Stimulated activated CD8-positive, alpha-beta memory T cell treated with anti-CD3 and anti-CD28 coated beads, Interleukin-12 subunit alpha, Interleukin-12 subunit beta, amount 100 ng/mL, for 24 hours (primary cell): ENCODE results near the gene GGACT.

Experiments used
- DNase-seq: peaks from one replicate; pipeline ENCODE4 v3.0.0-alpha.2; 2020; ENCODE audit errors: extremely low read depth

GGACT gene

GRCh38 chr13:100549316-100549715, 39.3 kb downstream of the GGACT start:
- no peak for DNase-seq

- no peak for DNase-seq
These were observed 40.8 kb downstream of the GGACT start for GRCh38 chr13:100547791-100548201.

DNA sequence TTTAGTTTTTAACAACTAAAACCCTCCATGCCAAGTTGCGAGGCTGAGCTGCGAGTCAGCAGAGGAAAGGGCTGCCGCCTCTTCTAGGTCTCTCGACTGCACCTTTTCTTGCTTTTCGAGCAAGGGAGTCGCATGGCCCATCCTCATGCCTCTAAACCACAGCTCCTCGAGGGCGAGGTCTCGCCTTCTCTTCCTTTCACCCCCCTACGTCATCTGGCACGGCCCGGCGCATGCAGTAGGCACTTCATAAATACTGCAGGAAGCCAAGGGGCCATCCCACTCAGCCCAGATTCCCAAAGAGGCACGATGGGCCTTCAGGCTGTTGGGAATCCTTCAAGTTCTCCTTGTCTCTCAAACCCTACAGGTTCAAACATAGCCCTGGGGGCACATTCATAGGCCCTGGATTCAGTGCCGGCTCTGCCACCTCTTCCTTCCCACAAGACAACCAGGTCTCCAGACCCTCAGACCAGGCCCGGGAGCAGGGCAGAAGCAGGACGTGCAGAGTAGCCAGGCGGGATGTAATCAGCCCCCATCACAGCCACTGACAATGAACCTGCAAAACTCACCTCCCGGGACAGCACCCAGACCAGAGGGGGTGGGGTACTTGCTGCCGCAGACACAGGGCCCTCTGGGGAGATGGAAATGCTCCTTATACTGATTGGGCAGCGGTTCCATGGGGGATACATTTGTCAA, 41.7 kb downstream of the GGACT start:
- no peak for DNase-seq

DNA sequence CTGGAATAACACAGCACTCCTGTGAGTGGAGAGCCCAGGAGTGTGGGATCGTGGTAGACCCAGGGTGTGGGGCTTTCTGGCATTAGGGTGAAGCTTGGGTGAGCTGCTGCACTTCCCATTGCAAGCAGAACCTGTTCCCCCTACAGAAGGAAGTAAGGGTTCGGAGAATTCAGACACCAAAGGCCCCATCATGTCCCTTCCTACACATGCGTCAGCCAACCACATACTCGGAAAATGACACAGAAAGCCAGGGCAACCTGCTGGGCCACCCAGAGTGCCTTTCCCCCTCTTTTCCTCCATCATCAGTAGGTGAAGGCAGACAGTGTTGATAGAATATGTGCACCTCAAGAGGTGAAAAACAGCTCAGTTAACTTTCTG, 42.9 kb downstream of the GGACT start:
- no peak for DNase-seq

DNA sequence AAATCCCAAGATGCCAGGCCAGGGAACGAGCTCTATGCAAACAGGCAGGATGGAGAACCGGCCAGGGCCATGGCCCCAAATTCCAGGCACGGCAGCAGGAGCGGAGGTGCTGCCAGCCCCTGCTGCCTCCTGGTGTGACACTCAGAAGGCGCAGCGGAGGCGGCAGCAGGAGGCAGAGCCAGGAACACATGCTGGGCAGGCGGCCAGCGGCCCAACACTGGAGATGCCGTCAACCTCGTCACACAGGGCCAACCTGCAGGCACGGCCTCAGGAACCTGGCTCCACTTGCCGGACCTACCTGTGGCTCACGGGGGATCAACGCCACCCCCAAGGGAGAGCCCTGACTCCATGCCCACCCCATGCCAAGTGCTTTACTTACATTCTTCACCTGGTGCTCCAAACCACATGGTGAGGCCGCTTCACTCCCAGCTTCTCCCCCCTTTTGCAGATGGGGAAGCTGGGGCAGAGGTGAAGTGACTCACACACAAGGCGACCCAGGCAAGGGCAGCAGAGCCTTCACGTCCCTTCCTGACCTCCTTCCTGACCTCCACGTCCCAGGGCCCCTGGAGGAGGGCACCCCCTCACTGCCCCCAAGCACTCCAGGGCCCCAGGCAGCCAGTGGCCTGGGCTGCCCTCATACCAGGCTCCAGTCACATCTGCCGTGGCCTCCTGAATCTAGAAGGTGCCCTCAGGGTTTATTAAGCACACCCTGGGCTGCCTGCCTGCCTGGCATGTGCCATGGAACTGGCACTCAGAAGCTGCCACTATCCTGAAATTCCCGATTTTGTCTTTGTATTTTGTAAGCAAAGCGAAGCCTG, 43.5 kb downstream of the GGACT start:
- no peak for DNase-seq

- DNase-seq, result no peak
These were observed 44.6 kb downstream of the GGACT start for GRCh38 chr13:100543872-100544602.

DNA sequence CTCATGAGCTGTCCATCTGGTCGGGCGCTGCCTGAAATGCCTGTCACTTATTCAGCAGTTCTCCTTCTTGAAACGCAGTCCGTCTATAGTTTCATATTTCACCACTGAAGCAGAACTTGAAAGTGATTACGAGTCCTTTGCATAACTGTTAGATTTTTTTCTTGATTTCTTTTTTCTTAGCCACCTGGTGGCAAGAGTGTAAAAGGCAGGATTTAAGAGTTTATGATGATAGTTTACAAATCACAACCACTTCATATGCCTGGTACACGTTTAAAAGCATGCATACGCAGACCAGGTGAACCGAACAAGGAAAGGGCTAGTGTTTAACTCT, 45.8 kb downstream of the GGACT start:
- no peak for DNase-seq

DNA sequence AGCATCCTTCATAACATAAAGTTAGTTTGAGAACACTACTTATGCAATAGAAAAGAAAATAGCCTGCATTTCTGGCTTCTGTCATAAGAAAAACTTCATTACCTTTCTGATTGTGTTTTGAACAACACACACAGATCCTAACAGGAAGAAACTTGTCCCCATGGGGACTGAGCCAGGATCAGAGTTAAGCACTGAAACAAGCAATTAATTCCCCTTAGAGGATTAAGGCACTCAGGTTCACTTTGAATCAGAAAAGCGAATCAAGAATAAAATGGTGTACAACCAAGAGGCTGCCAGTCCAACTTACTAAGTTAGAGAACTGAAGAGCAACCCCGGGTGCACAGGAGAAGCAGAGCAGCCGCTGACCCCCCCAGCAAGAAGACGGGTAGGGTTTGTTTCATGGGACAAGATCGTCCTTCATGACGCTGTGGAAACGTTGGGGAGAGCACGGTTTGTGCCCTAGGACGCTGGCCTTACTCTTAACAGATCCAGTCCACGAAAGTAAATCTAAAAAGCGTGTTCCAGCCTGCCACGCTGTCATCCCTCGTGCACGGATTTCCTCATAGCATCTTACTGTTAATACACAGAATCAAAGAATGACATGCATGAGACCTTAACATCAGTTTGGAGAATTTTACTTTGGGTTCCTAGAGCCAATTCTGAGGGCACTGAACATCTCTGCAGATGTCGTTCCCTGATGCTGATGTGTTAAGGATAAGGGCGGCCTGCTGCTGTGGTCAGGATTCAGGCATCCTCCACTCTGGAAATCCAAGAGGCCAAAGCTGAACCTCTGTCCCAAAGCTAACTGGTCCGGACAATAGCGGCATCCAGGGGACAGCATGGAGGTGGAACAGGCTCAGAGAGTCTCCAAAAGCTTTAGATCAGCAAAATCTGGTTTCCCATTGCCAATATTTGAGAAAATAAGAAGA, 46.4 kb downstream of the GGACT start:
- DNase-seq, result no peak

DNA sequence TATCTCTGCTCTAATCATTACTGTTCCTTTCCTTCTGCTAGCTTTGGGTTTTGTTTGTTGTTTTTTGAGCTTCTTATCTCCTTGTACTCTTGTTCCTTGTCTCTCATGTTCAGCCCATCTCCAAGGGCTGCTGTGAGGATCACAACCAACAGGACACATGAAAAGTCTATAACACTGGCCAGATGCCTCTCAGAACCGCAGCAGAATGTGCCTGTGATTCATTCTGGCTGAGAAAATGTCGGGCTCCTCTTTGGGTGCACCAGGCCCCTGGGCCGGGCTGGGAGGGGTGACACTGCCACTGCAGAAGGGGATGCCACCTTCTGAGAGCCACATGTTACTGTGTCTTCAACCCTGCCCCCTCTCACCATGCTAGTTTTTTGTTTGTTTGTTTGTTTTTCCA, 48.0 kb downstream of the GGACT start:
- no peak for DNase-seq

DNA sequence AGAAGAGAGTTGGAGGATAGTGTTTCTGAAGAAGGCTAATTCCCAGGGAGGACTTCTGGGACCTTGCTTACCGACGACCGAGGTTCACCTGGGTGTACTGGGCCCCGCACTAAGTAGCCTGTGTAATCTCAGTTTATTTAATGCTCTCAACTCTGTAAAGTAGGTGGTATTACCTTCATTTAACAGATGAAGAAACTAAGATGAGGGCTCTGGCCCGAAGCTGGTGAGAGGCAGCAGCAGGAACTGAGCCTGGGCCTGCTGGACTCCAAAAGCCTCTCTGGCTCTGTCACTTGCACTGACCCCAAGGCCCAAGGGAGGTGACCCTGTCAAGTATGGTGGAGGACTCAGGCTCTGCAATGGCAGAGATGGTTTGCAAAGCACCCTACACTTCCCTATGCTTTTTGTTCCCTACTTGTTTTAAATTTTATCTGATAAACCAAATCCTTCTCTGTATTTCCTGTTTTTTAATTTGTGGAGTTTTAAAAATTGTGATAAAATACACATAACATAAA, 50.6 kb downstream of the GGACT start:
- DNase-seq, result no peak

GRCh38 chr13:100537486-100537885, 51.1 kb downstream of the GGACT start:
- no peak for DNase-seq

DNA sequence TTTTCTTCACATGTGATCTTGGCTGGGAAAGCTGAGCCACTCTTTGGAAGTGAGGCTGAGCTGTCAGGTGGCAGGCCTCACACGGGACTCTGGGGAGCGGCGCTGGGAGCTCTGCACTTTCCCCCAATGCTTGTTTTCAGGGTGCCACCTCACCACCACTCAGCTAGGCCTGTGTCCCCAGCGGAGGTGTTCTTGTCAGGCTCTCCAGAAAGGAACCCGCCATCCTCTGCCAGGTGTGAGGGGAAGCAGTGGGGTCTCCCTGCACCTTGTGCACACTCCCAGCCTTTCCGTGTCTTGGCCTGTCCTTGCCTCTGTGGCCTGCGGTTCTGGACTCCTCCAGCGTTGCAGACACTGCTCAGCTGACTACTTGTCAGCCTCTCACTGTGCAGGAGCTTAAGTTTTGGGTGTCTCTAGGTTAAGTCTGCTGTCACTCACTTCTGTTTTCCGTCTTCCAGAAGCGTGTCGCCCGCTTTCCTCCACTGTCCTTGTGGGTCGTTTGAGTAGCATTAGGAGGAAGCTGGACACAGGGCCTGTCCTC, 51.9 kb downstream of the GGACT start:
- no peak for DNase-seq

GRCh38 chr13:100535426-100536135, 53.0 kb downstream of the GGACT start:
- no peak for DNase-seq

DNA sequence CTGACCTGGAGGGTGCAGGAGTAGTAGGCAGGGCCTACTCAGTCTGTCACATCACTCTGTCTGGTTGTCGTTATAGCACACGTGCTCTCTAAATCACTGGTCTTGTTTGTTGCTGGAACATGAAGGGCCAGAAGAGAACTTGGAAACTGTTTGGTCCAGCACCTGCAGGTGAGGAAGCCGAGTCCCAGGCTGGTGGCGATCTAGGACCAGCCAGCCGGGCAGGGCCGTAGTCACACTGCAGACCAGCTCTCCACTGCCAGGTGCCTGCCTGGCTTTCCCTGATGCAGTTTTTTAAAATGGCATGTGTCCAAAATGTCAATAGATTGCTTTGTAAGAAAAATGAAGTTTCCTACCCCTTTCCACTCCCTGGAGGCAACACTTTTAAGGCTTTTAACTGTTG, 53.7 kb downstream of the GGACT start:
- no peak for DNase-seq

GRCh38 chr13:100534147-100534843, 54.3 kb downstream of the GGACT start:
- no peak for DNase-seq

DNA sequence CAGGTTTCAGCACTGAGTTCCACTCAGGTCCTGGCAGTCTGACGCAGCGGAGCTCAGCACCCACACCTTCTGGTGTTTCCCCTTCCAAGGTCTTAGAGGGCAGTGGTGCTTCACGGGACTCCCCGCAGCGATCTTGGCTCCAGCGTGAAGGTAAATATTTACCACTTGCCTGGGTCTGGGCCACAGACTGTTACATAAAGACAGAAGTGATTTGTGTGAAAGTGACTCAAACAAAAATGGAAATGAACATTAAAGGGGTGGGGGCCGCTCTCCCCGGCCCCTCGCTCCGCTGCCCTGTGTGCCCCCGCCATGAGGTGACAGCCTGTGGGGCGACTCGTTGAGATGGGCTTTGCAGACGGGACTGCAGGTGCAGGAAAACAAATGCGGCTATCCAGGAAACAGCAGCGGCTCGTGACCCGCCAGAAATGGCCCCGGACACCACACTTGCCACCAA, 55.0 kb downstream of the GGACT start:
- DNase-seq, result no peak

DNA sequence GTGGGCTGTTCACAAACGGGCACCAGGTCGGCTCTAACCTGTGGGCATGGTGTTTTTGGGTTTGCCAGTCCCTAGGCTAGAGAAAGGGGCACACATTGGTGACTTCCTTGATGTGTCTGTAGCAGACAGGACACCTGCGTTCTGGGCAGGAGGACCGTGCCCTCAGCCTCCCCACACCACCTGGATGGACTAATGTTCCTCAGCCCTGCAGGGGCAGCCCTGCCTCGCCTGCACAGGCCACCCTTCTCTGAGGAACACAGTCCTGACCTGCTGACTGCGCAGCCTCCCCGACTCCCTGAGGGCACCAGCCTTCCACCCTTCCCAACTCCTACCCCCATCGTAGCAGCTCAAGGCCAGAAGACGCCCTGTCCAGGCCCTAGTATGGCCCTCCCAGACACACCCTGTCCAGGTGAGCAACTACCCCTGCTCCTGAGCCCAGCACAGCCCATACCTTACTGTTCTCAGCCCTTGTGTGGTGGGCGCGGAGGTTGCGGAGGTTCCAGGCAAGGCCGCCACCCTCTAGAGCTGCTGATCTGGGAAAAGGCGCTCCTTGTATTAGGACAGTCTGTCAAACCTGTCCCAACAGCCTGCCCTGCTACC, 55.7 kb downstream of the GGACT start:
- no peak for DNase-seq

DNA sequence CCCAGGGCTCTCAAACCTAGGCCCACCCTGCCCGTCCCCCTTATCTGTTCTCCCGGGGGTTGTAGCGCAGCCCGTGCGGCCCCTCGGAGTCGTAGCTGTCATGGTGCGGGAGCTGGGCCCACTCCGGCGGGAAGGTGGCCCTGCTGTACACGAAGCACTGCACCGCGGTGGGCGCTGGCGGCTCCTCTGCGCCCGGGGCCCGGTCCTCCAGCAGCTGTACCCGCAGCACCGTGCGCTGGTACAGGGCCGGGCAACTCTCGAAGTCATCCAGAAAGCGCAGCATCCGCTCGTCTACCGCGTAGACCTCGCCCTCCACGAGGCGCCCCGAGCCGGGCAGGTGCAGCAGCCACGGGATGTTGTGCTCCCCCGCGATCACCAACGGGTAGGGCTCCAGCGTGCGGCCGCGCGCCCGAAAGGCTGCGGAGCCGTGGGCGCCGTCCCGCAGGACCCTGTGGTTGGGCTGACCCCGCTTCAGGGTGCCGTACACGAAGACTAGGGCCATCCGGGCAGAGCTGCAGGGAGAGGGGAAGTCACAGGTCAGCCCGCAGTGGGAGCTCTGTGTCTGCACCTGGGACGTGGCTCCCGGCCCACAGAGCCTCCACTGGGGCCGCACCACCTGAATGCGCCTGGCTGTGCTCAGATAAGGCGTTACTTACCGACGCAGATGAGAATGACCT, 56.4 kb downstream of the GGACT start:
- no peak for DNase-seq

DNA sequence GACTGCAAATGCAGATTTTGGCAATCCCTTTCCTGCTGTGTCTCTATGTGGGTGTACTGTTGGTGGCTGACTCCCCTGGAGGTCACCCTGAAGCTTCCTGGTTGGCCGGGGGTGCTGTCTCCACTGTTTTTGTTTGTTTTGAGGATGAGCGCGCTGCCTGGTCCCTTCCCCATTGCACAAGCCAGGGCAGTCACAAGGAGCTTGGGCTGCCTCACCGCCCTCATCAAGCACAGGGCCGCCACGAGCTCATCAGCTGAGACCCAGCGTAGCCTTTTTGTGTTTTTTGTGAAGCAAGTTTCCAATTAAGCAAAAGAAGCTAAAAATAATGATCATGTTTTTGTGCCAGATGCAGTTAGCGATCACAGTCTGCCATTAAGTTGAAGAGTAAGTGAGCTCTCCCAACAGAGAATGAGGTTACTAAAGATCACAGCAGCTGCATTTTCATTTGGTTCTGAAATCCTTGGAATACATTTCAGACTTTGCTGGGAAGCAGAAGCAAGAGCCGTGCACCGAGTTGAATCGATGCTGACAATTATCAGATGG, 57.8 kb downstream of the GGACT start:
- DNase-seq, result no peak
